AG04449 (cell line): ENCODE results near the gene ACTC1.
"Not testable (repeated sequence)": the region's sequence is repeated elsewhere in the genome, so short reads cannot be mapped to it uniquely, and the experiment has no call there.

ENCODE experiments used
- CTCF ChIA-PET: fragments of 350-600 bp; formaldehyde crosslinking; extraction: SDS; loops from one replicate; lab custom pipeline; 2021; ENCODE audit warnings: antibody characterized with exemption; lab: Yijun Ruan, JAX
- POLR2A ChIA-PET: fragments of 400-600, 350-600 bp; formaldehyde crosslinking; extraction: SDS; loops from one replicate; lab custom pipeline; 2020; ENCODE audit warnings: antibody characterized with exemption, inconsistent platforms; lab: Yijun Ruan, JAX
- DNase-seq: peaks from one replicate; pipeline ENCODE4 v3.0.0-alpha.2; 2010; ENCODE audit warnings: low read depth, low spot score
- H3K4me3 ChIP-seq: 2 replicates; pipeline ENCODE4 v1.5.1; 2011; ENCODE audit warnings: low read depth, mild to moderate bottlenecking, control low read depth, low read length
- CTCF ChIP-seq: IDR thresholded peaks from one replicate; pipeline ENCODE4 v1.5.1; 2011; ENCODE audit warnings: mild to moderate bottlenecking, moderate library complexity, low read length, control low read depth, inconsistent platforms; ENCODE audit not compliant: insufficient read depth; ENCODE audit errors: missing control alignments

The ACTC1 gene

GRCh38 chr15:34821831-34822230 is 26.5 kb upstream of the ACTC1 start:
- ChIA-PET POLR2A (no interaction called here), CTCF (no interaction called here)
- H3K4me3 ChIP-seq, result no peak overlapping the region
- no peak for TF ChIP-seq CTCF
- no peak for DNase-seq

- no peak overlapping the region for H3K4me3 ChIP-seq
- ChIA-PET POLR2A (no interaction called here), CTCF (interaction anchor here (0.9 kb wide), 1 partner anchor 9 kb away, joined by 3 read pairs; no protein-coding TSS in a partner anchor)
- no peak for TF ChIP-seq CTCF
- no peak for DNase-seq
Measured at GRCh38 chr15:34820110-34820509, 24.8 kb upstream of the ACTC1 start.

- POLR2A ChIA-PET, result no interaction called here
- CTCF ChIA-PET, result no interaction called here
Measured at GRCh38 chr15:34818526-34818925, 23.2 kb upstream of the ACTC1 start.

GRCh38 chr15:34815836-34816235 is 20.5 kb upstream of the ACTC1 start:
- no peak for DNase-seq
- no peak for TF ChIP-seq CTCF
- CTCF ChIA-PET, result interaction anchor here (0.6 kb wide), 1 partner anchor 20 kb away, joined by 3 read pairs; the partner anchor contains the start of gene ACTC1
- POLR2A ChIA-PET, result no interaction called here
- H3K4me3 ChIP-seq, result no peak overlapping the region

More at GRCh38 chr15:34818526-34818925, 23.2 kb upstream of the ACTC1 start:
- TF ChIP-seq CTCF, result no peak
- no peak for DNase-seq
- no peak overlapping the region for H3K4me3 ChIP-seq

GRCh38 chr15:34813446-34814190 is 18.3 kb upstream of the ACTC1 start:
- no peak for DNase-seq
- CTCF ChIA-PET, result interaction anchor here (3.6 kb wide), 1 partner anchor 105 kb away, joined by 16 read pairs; no protein-coding TSS in a partner anchor
- POLR2A ChIA-PET, result no interaction called here
- TF ChIP-seq CTCF, result no peak
- H3K4me3 ChIP-seq, result no peak overlapping the region

- CTCF ChIA-PET, result interaction anchor here (3.6 kb wide), 1 partner anchor 104 kb away, joined by 16 read pairs; no protein-coding TSS in a partner anchor
- POLR2A ChIA-PET, H3K4me3 ChIP-seq, DNase-seq: not testable (repeated sequence)
Measured at GRCh38 chr15:34812868-34813365, 17.6 kb upstream of the ACTC1 start.
